Subcutaneous abdominal adipose tissue (tissue), 5 donors: ENCODE results near the gene ZFYVE28.

Source experiments
- H3K27ac ChIP-seq: one replicate; pipeline ENCODE4 v1.7.0; 2013; ENCODE audit warnings: low read depth, mild to moderate bottlenecking, inconsistent platforms, low read length, moderate library complexity
- H3K27me3 ChIP-seq, 5 donors: one replicate each; pipeline ENCODE4 v1.7.0; 2013; ENCODE audit warnings: low read length in 5 of 5, inconsistent platforms in 1 of 5; ENCODE audit not compliant: control insufficient read depth in 5 of 5, insufficient read depth in 4 of 5
- H3K36me3 ChIP-seq, 5 donors: one replicate each; pipeline ENCODE4 v1.7.0; 2013; ENCODE audit warnings: low read length in 5 of 5; ENCODE audit not compliant: control insufficient read depth in 5 of 5, insufficient read depth in 5 of 5
- H3K4me1 ChIP-seq, 5 donors: one replicate each; pipeline ENCODE4 v1.7.0; 2013; ENCODE audit warnings: low read length in 5 of 5, mild to moderate bottlenecking in 3 of 5, moderate library complexity in 1 of 5; ENCODE audit not compliant: control insufficient read depth in 5 of 5, insufficient read depth in 5 of 5
- H3K4me3 ChIP-seq, 5 donors: one replicate each; pipeline ENCODE4 v1.7.0; 2013; ENCODE audit warnings: low read length in 5 of 5, low read depth in 1 of 5
- H3K9ac ChIP-seq, 5 donors: one replicate each; pipeline ENCODE4 v1.7.0; 2013; ENCODE audit warnings: low read length in 5 of 5, mild to moderate bottlenecking in 4 of 5, moderate library complexity in 3 of 5
- H3K9me3 ChIP-seq, 5 donors: one replicate each; pipeline ENCODE4 v1.7.0; 2013; ENCODE audit warnings: low read length in 5 of 5; ENCODE audit not compliant: control insufficient read depth in 5 of 5
- donor health status: healthy.
- donor health status: healthy.
- donor health status: healthy.
- donor health status: healthy.
- donor health status: healthy.

ZFYVE28 gene

DNA sequence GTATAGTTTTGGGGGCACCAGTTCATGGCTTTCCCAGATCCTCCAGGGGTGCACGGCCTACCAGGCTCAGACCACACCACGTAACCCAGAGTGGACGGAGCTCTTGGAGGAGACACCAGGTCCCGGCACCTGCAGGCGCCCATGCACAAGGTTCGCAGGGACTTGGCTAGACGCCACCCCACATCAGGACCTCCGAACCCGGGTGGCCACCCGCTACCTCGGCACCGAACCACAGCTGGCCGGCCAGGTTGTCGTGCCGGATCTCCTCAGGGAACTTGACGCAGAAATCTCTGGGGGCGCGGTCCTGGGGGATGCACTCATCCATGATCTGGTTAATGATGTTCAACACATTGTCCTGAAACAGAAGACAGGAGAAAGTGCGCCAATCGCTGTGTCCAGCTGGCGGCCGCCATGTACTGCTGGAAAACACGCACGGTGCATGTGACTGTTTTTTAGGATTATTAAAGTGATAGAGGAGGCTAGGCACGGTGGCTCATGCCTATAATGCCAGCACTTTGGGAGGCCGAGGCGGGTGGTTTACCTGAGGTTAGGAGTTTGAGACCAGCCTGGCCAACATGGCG, 77.1 kb downstream of the ZFYVE28 start:
- no peaks in the 10 kb centered on the region for H3K9me3 ChIP-seq
- no peaks in the 10 kb centered on the region for H3K27me3 ChIP-seq
- no peaks in the 10 kb centered on the region for H3K4me1 ChIP-seq
- no peak overlapping the region for H3K9ac ChIP-seq
- no peak overlapping the region for H3K27ac ChIP-seq
- H3K36me3 ChIP-seq, result peaks cover 0 to 16% (median 6%) of the 10 kb centered on the region in 5 donors
- H3K4me3 ChIP-seq, result no peak overlapping the region

DNA sequence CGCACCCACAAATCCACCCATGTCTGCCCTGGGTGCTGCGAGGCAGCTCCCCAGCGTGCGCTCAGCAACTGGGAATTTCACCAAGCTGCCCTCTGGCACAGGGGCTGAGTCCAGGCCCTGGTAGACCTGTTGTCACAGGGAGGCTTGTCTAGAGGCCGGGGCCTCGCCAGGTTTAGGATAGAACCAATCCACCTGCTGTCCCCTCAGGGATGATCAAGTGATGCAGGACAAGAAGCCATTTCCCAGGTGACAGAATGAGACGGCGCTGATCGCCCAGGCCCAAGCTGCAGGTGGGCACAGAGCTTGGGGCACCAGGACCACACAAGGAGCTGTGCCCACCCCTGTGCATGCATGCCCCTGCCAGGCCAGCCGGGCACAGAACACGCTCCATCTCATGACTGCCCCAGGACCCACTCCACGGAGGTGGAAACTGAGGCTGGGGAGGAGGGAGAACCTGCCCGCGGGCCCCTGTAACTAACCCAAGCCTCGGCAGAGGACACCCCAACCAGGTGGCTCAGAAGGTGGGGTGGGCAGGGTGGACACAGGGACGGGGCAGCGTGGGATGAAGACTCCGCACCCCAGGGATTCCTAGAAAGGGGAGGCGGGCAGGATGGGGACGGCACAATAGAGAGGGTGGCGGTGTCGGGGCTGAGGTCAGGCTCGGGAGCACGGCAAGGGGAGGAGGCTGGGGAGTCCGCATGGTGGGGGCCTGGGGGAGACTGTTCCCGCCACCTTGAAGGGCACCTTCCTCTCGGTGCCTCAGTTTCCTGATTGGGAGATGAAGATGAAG, 78.0 kb downstream of the ZFYVE28 start:
- H3K9me3 ChIP-seq, result no peaks in the 10 kb centered on the region
- H3K36me3 ChIP-seq, result peaks cover 0 to 16% (median 11%) of the 10 kb centered on the region in 5 donors
- H3K4me3 ChIP-seq, result no peak overlapping the region
- H3K9ac ChIP-seq, result no peak overlapping the region
- no peaks in the 10 kb centered on the region for H3K4me1 ChIP-seq
- no peaks in the 10 kb centered on the region for H3K27me3 ChIP-seq
- H3K27ac ChIP-seq, result no peak overlapping the region

DNA sequence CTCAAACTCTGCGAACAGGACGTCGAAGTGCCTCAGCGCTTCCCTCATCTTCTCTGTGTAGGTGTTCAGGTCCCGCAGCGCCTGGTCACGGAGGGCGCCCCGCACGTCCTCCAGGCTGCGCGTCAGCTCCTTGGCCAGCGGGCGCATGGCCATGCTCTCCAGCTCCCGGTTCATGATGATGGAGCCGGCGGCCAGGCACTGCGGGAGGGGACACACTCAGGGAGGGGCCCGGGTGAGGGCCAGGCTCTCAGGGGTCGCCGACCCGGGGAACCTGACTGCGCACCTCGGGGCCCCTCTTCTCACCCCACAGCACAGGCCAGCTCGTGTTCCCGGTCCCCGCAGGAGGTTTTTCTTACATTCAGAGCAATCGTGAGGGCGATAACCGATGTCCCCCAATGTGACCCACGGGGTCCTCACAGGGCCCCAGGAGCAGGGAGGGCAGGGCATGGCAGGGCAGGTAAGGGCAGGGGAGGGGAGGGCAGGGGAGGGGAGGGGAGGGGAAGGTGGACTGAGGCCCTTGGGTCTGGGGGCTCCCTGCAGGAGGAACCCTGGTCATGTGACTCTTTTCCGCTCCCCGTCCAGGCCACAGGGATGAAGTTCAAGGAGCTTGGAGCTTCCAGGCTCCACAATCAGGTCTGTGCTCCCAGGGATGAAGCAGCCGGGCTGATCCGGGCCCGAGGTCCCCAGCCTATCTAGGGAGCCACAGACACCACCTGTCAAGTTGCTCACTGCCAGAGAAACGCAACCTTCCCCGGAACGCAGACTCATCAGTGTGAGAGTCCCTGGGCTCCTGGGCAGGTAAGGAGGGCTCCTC, 78.8 kb downstream of the ZFYVE28 start:
- Histone ChIP-seq H3K9ac (no peak overlapping the region), H3K4me1 (no peaks in the 10 kb centered on the region), H3K27ac (no peak overlapping the region), H3K4me3 (no peak overlapping the region), H3K36me3 (peaks cover 0 to 16% (median 14%) of the 10 kb centered on the region in 5 donors), H3K27me3 (no peaks in the 10 kb centered on the region), H3K9me3 (no peaks in the 10 kb centered on the region)

DNA sequence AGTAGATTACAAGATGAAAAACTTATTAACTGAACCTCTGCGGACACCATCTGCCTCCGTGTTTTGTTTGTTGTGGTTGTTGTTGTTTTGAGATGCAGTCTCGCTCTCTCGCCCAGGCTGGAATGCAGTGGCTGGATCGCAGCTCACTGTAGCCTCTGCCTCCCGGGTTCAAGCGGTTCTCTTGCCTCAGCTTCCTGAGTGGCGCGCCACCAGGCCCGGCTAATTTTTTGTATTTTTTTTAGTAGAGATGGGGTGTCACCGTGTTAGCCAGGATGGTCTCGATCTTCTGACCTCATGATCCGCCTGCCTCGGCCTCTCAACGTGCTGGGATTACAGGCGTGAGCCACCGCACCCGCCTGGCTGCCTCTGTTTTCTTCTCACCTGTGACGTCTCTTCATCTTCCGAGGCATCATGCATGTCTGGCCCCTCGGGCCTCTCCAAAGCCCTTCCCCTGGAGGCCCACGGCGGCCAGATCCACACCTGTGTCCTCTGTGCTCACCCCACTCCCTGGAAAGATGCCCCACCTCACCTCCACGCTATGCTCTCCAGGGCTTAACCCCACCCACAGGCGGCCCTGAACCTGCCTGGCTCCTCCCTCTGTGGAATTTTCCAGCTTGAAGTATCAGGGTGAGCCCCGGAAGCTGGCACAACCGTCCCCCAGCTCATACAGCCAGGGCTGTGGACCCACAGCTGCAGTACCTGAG, 79.5 kb downstream of the ZFYVE28 start:
- Histone ChIP-seq H3K4me3 (no peak overlapping the region), H3K36me3 (peaks cover 0 to 16% (median 14%) of the 10 kb centered on the region in 5 donors), H3K4me1 (no peaks in the 10 kb centered on the region), H3K27ac (no peak overlapping the region), H3K9me3 (no peaks in the 10 kb centered on the region), H3K27me3 (no peaks in the 10 kb centered on the region), H3K9ac (no peak overlapping the region)

DNA sequence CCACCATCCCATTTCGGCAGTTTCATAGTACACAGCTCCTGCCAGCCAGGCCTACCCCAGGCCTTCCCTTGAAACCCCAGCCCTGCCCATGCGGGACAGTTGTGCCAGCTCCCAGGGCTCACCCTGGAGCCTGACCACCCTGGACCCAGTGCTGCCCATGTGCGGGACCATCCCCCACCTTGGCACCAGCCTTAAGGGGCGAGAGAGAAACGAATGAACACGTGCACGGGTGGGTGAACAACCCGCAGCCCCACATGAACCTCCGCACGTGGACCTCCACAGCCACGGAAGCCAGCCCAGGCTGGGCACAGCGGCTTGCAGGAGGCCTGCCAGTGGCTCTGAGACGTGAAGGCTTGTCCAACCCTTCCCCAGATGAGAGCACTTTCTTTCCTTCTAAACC, 80.5 kb downstream of the ZFYVE28 start:
- no peak overlapping the region for H3K9ac ChIP-seq
- H3K9me3 ChIP-seq, result no peaks in the 10 kb centered on the region

DNA sequence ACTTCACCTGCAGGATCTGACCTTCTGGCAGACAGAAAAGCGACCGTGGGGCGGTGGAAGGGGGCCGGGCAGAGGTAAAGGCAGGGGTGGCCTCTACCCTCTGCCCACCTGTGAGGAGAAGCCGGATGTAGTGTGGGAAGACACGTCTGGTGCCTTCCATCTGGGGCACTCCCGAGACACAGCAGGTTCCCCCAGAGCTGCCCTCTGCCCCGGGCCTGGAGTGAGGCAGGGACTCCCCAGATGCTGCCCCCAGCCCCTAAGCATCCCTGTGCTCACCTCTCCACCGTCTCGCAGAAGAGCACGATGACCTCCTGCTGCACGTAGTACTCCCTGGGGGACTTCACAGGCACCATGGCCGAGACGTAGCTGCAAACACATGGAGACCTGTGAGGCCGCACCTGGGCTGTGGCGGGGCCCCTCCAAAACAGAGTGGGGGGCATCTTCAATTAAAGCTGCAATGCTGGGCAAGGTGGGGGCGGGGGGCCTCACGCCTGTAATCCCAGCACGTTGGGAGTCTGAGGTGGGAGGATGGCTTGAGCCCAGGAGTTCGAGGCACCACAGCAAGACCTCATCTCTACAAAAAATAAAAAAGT, 81.2 kb downstream of the ZFYVE28 start:
- Histone ChIP-seq H3K27ac (no peak overlapping the region), H3K4me1 (no peaks in the 10 kb centered on the region), H3K9ac (no peak overlapping the region), H3K27me3 (no peaks in the 10 kb centered on the region), H3K9me3 (no peaks in the 10 kb centered on the region), H3K4me3 (no peak overlapping the region), H3K36me3 (peaks cover 0 to 25% (median 13%) of the 10 kb centered on the region in 5 donors)

More for the DNA sequence above, 80.5 kb downstream of the ZFYVE28 start:
- H3K27me3 ChIP-seq, result no peaks in the 10 kb centered on the region
- H3K4me1 ChIP-seq, result no peaks in the 10 kb centered on the region
- no peak overlapping the region for H3K27ac ChIP-seq
- peaks cover 0 to 19% (median 14%) of the 10 kb centered on the region in 5 donors for H3K36me3 ChIP-seq
- no peak overlapping the region for H3K4me3 ChIP-seq

DNA sequence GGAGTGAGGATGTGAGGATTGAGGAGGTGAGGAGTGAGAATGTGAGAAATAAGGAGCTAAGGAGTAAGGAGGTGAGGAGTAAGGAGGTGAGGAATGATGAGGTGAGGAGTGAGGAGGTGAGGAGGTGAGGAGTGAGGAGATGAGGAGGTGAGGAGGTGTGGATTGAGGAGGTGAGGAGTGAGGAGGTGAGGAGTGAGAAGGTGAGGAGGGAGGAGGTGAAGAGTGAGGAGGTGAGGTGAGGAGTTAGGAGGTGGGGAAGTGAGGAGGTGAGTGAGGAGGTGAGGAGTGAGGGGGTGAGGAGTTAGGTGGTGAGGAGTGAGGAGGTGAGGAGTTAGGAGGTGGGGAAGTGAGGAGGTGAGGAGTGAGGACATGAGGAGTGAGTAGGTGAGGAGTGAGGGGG, 81.8 kb downstream of the ZFYVE28 start:
- Histone ChIP-seq H3K9me3 (no peaks in the 10 kb centered on the region), H3K27ac (no peak overlapping the region), H3K27me3 (no peaks in the 10 kb centered on the region), H3K9ac (no peak overlapping the region), H3K4me3 (no peak overlapping the region), H3K36me3 (peaks cover 0 to 25% (median 13%) of the 10 kb centered on the region in 5 donors), H3K4me1 (no peaks in the 10 kb centered on the region)

DNA sequence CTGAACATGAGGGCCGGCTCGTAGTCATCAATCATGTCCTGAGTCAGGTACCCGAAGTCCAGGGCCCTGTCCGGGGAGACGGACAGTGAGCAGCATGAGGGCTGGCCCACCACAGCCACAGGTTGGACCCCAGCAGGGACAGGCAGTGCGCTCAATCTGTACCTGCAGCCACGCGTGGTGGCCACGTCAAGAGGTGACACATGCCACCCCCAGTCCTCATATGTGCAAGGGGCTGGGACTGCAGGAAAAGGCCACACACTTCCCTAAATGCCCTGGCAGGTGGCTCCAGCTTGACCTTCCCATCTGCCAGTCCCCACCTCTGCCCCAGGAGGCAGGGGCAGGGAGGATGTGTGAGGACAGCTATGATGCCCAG, 82.7 kb downstream of the ZFYVE28 start:
- peaks cover 0 to 25% (median 8%) of the 10 kb centered on the region in 5 donors for H3K36me3 ChIP-seq
- no peak overlapping the region for H3K4me3 ChIP-seq
- H3K9ac ChIP-seq, result peak overlapping the region in 1 of 5 donors; percentile 26
- H3K27ac ChIP-seq, result no peak overlapping the region
- no peaks in the 10 kb centered on the region for H3K9me3 ChIP-seq
- no peaks in the 10 kb centered on the region for H3K27me3 ChIP-seq
- no peaks in the 10 kb centered on the region for H3K4me1 ChIP-seq

DNA sequence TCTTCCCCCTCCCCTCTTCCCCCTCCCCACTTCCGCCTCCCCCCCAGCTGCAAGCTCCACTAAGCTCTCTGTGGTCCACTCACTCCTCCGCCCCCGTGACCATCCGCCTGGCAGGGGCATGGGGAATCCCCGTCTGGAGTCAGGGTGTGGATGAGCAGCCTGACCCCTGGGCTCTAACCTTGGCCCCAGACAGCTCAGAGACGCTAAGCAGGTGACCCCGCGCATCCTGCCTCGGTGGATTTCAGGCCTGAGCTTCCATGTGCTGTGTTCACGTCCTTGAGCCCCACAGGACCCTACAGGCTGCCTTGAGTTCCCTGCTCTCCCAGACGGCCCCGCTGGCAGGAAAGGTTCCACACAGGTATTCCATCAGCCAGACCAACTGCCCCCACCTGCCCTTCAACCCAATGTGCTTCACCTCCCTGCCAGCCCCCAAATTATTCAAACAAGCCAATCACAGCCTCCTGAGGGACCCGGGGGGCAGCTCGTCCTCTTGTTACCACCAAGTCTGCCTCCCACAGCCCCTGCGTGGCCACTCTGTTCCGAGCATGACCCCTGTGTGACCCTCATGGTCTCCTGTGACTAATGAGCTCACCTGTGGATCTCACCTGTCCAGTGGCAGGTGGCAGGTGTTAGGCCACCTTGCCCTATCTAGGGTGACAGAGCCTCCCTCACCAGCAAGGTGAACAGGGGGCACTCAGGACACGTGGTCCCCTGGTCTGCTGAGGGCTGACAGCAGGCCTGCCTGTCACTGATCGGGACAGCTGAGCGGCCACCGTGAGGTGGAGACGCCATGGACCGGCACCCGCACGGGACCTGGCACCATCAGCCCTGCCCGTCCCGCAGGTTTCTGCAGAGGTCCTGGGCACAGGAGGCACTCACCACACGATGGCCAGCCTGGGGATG, 83.4 kb downstream of the ZFYVE28 start:
- Histone ChIP-seq H3K4me3 (no peak overlapping the region), H3K9ac (no peak overlapping the region), H3K4me1 (no peaks in the 10 kb centered on the region), H3K27me3 (no peaks in the 10 kb centered on the region), H3K9me3 (peaks cover 0 to 4% (median 0%) of the 10 kb centered on the region in 5 donors), H3K27ac (no peak overlapping the region), H3K36me3 (peaks cover 0 to 30% (median 8%) of the 10 kb centered on the region in 5 donors)
